OCI-LY1 (cell line): ENCODE results near the gene SLC24A4.

Experiments
- CTCF ChIP-seq: fragments of 200-600 bp; sonication (generic), shearing (Covaris generic); IDR thresholded peaks from 2 replicates; pipeline ENCODE4 v1.5.1; 2017; ENCODE audit warnings: mild to moderate bottlenecking, antibody characterized with exemption, low read length, moderate library complexity, mixed read lengths
- EZH2 ChIP-seq: fragments of 200-600 bp; sonication (generic), shearing (Covaris generic); IDR thresholded peaks from 2 replicates; pipeline ENCODE4 v1.8.0; 2017; ENCODE audit warnings: borderline replicate concordance, mixed run types, mild to moderate bottlenecking, antibody characterized with exemption, low read length, moderate library complexity, mixed read lengths

GRCh38 chr14:92409043-92409442, 86.1 kb downstream of the SLC24A4 start:
- TF ChIP-seq CTCF (no peak), EZH2 (no peak)
